Keratinocyte (primary cell): ENCODE data around the gene YY1.

ENCODE experiments used
- CTCF ChIP-seq, 3 experiments: IDR thresholded peaks in 1 of 3; conservative IDR thresholded peaks in 1 of 3; optimal IDR thresholded peaks in 1 of 3; 2 replicates in 2 of 3; 3 replicates in 1 of 3; pipeline versions ENCODE3 to v1.5.1; 2011; ENCODE audit warnings: low read length in 3 of 3, mild to moderate bottlenecking in 3 of 3, moderate library complexity in 2 of 3, control low read depth in 1 of 3, inconsistent platforms in 1 of 3; ENCODE audit not compliant: insufficient read depth in 2 of 3; ENCODE audit errors: extremely low read depth in 1 of 3
- EZH2 ChIP-seq: IDR thresholded peaks from one replicate; pipeline ENCODE4 v1.6.1; 2012; ENCODE audit warnings: inconsistent platforms, mild to moderate bottlenecking, low read length, moderate library complexity

GRCh38 chr14:100294963-100295330 lies 56.0 kb downstream of the YY1 start:
- TF ChIP-seq CTCF (optimal IDR thresholded peaks at IDR 0.05 in 1 of 3, IDR thresholded peaks at IDR 0.05 in 1 of 3, conservative IDR thresholded peaks at IDR 0.05 in 1 of 3; ENCODE audit: extremely low read depth in 1 of 3, insufficient read depth in 2 of 3, low read length in 3 of 3), result no peak
- TF ChIP-seq EZH2, result no peak
